Measurements from ENCODE around the gene ZCRB1. TPM values are rescaled to one million over a fixed set of nuclear protein-coding genes. Genes with fewer than 3 reads are reported as not detected.

The ZCRB1 gene
- total RNA-seq, 1 donor from 2014 or later: 43.2 TPM

DNA sequence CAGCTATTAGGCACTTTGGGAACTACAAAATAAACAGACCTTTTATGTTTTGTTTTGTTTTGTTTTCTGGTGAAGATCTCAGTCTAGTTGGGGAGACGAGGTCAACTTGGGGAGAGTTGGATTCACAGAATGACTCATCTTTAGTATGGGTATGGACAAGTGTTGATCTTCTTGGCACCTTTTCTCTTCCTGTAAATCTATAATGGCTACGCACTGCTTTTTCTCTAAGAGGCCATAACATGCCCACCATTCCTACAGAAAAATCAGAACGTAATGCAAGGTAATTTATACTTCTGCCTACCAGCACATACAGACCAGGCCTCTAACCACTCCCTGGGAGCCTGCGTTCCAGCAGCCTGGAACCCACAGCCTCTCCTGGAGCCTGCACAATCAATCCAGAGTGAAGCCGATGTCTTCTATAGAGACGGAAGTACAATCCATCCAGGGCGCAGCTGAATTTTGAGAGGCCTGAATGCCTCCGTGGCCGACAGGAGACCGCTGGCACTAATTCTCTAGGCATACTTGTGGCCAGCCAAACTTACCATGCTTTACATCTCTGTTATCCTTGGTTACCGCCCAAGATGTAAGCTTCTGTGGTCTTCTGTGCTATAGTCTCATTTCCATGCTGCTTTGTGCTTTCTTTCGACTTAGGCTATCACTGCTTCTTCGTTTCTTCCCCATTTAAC, 790 bp upstream of the ZCRB1 start:
- Mint-ChIP-seq H3K4me1 (ENCODE audit: low read depth, unreplicated experiment) (peaks cover 11% of the 10 kb centered on the region), H3K36me3 (ENCODE audit: unreplicated experiment) (no peaks in the 10 kb centered on the region), H3K9me3 (ENCODE audit: unreplicated experiment) (peaks cover 3% of the 10 kb centered on the region), H3K4me3 (ENCODE audit: unreplicated experiment) (peak overlapping the region; percentile 99), H3K27ac (ENCODE audit: unreplicated experiment) (peak overlapping the region; percentile 90), H3K27me3 (ENCODE audit: unreplicated experiment) (no peaks in the 10 kb centered on the region)
- TF ChIP-seq, protein P1, sequence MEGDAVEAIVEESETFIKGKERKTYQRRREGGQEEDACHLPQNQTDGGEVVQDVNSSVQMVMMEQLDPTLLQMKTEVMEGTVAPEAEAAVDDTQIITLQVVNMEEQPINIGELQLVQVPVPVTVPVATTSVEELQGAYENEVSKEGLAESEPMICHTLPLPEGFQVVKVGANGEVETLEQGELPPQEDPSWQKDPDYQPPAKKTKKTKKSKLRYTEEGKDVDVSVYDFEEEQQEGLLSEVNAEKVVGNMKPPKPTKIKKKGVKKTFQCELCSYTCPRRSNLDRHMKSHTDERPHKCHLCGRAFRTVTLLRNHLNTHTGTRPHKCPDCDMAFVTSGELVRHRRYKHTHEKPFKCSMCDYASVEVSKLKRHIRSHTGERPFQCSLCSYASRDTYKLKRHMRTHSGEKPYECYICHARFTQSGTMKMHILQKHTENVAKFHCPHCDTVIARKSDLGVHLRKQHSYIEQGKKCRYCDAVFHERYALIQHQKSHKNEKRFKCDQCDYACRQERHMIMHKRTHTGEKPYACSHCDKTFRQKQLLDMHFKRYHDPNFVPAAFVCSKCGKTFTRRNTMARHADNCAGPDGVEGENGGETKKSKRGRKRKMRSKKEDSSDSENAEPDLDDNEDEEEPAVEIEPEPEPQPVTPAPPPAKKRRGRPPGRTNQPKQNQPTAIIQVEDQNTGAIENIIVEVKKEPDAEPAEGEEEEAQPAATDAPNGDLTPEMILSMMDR (IDR thresholded peaks at IDR 0.05; ENCODE audit: partially characterized antibody, unreplicated experiment): no peak
- DNase-seq: no peak

- TF ChIP-seq, protein P1 (IDR thresholded peaks at IDR 0.05; ENCODE audit: partially characterized antibody, unreplicated experiment): no peak
- peaks cover 8% of the 10 kb centered on the region for H3K4me1 Mint-ChIP-seq (ENCODE audit: low read depth, unreplicated experiment)
- H3K4me3 Mint-ChIP-seq (ENCODE audit: unreplicated experiment): peak overlapping the region; percentile 99
- no peak for DNase-seq
- H3K36me3 Mint-ChIP-seq (ENCODE audit: unreplicated experiment): no peaks in the 10 kb centered on the region
- H3K27me3 Mint-ChIP-seq (ENCODE audit: unreplicated experiment): no peaks in the 10 kb centered on the region
- H3K9me3 Mint-ChIP-seq (ENCODE audit: unreplicated experiment): peaks cover 3% of the 10 kb centered on the region
- peak overlapping the region; percentile 90 for H3K27ac Mint-ChIP-seq (ENCODE audit: unreplicated experiment)
These were observed 605 bp downstream of the ZCRB1 start for GRCh38 chr12:42325326-42325652.

GRCh38 chr12:42323856-42324255, 2.0 kb downstream of the ZCRB1 start:
- no peaks in the 10 kb centered on the region for H3K36me3 Mint-ChIP-seq (ENCODE audit: unreplicated experiment)
- no peak overlapping the region for H3K4me3 Mint-ChIP-seq (ENCODE audit: unreplicated experiment)
- H3K4me1 Mint-ChIP-seq (ENCODE audit: low read depth, unreplicated experiment): peaks cover 6% of the 10 kb centered on the region
- TF ChIP-seq, protein P1 (IDR thresholded peaks at IDR 0.05; ENCODE audit: partially characterized antibody, unreplicated experiment): no peak
- H3K27ac Mint-ChIP-seq (ENCODE audit: unreplicated experiment): no peak overlapping the region
- no peaks in the 10 kb centered on the region for H3K27me3 Mint-ChIP-seq (ENCODE audit: unreplicated experiment)
- peaks cover 3% of the 10 kb centered on the region for H3K9me3 Mint-ChIP-seq (ENCODE audit: unreplicated experiment)
- no peak for DNase-seq

GRCh38 chr12:42322567-42322966, 3.3 kb downstream of the ZCRB1 start:
- no peak overlapping the region for H3K4me3 Mint-ChIP-seq (ENCODE audit: unreplicated experiment)
- no peaks in the 10 kb centered on the region for H3K36me3 Mint-ChIP-seq (ENCODE audit: unreplicated experiment)
- H3K27me3 Mint-ChIP-seq (ENCODE audit: unreplicated experiment): no peaks in the 10 kb centered on the region
- no peak for DNase-seq
- H3K27ac Mint-ChIP-seq (ENCODE audit: unreplicated experiment): no peak overlapping the region
- H3K4me1 Mint-ChIP-seq (ENCODE audit: low read depth, unreplicated experiment): peaks cover 6% of the 10 kb centered on the region
- peaks cover 3% of the 10 kb centered on the region for H3K9me3 Mint-ChIP-seq (ENCODE audit: unreplicated experiment)
- TF ChIP-seq, protein P1 (IDR thresholded peaks at IDR 0.05; ENCODE audit: partially characterized antibody, unreplicated experiment): no peak

DNA sequence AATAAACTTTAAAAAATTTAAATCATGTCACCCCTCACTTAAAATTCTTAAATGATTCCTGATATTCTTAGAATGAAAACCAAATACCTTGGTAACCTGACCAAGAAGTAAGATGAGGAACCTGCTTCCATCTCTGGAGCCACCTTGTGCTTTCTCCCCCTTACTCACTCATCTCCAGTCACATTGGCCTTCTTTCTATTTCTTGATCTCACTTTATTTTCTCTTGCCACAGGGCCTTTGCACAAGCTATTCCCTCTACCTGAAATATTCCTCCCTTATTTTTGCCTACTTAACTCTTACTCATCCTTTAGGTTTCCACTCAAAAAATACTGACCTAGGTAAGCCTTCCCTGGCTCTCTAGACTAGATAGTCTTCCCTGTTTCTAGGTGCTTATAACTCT, 5.1 kb downstream of the ZCRB1 start:
- DNase-seq: no peak
- no peak overlapping the region for H3K27ac Mint-ChIP-seq (ENCODE audit: unreplicated experiment)
- no peaks in the 10 kb centered on the region for H3K36me3 Mint-ChIP-seq (ENCODE audit: unreplicated experiment)
- no peak overlapping the region for H3K4me3 Mint-ChIP-seq (ENCODE audit: unreplicated experiment)
- no peaks in the 10 kb centered on the region for H3K4me1 Mint-ChIP-seq (ENCODE audit: low read depth, unreplicated experiment)
- no peaks in the 10 kb centered on the region for H3K27me3 Mint-ChIP-seq (ENCODE audit: unreplicated experiment)
- TF ChIP-seq, protein P1 (IDR thresholded peaks at IDR 0.05; ENCODE audit: partially characterized antibody, unreplicated experiment): no peak
- peaks cover 3% of the 10 kb centered on the region for H3K9me3 Mint-ChIP-seq (ENCODE audit: unreplicated experiment)
